Mesangial cell (primary cell): ENCODE data around the gene USP38. TPM values are rescaled to one million over a fixed set of nuclear protein-coding genes. Genes with fewer than 3 reads are reported as not detected.

Experiments used
- total RNA-seq: library from RNA; depleted of rRNA; stranded (reverse); fragments of >200 nt; gene quantifications from 2 replicates; pipeline ENCODE4 v1.2.3, GENCODE V29; 2015

Gene USP38
- 15.2 and 17.6 TPM in 2 replicates for total RNA-seq

GRCh38 chr4:143184503-143185252, at the start of gene USP38:
Gene USP38, plus strand, starts transcription at chr4:143184917. Its CDS starts 534 bp downstream, at chr4:143185451.

Other genes starting within 250 kb of the USP38 start
- gene GAB1, start 152.0 kb downstream of the USP38 start, total RNA-seq = 5.1 and 8.7 TPM in 2 replicates